ENCODE data around the gene IPO5. TPM values are rescaled to one million over a fixed set of nuclear protein-coding genes. Genes with fewer than 3 reads are reported as not detected.
A peak's percentile ranks its signal among the peaks of the same experiment; 100 is the strongest.

Gene IPO5
- total RNA-seq, 1 donor from 2014 or later: 83.6 TPM

GRCh38 chr13:97976610-97977521 is 23.4 kb downstream of the IPO5 start:
- no peak for TF ChIP-seq CTCF (IDR thresholded peaks at IDR 0.05)
- Histone ChIP-seq H3K36me3 (no peaks in the 10 kb centered on the region), H3K27me3 (ENCODE audit: low read depth) (no peaks in the 10 kb centered on the region), H3K4me3 (peak overlapping the region; percentile 82), H3K27ac (peak overlapping the region; percentile 94), H3K9me3 (no peaks in the 10 kb centered on the region), H3K4me1 (peaks cover 27% of the 10 kb centered on the region)
- ATAC-seq (peak; percentile 49 to 54), DNase-seq (no peak)
- intact Hi-C loops (cut with DNase I): no loop called here

GRCh38 chr13:97977982-97978381 is 24.5 kb downstream of the IPO5 start:
- intact Hi-C loops (cut with DNase I): no loop called here
- DNase-seq: no peak
- H3K27ac ChIP-seq: no peak overlapping the region
- H3K4me1 ChIP-seq: peaks cover 27% of the 10 kb centered on the region
- H3K9me3 ChIP-seq: no peaks in the 10 kb centered on the region
- TF ChIP-seq CTCF (IDR thresholded peaks at IDR 0.05): no peak
- H3K36me3 ChIP-seq: peaks cover 8% of the 10 kb centered on the region
- peak overlapping the region; percentile 82 for H3K4me3 ChIP-seq
- H3K27me3 ChIP-seq (ENCODE audit: low read depth): no peaks in the 10 kb centered on the region
- no peak for ATAC-seq

GRCh38 chr13:97978651-97979050 is 25.2 kb downstream of the IPO5 start:
- ATAC-seq (no peak), DNase-seq (no peak)
- Histone ChIP-seq H3K27ac (no peak overlapping the region), H3K9me3 (no peaks in the 10 kb centered on the region), H3K27me3 (ENCODE audit: low read depth) (no peaks in the 10 kb centered on the region), H3K4me3 (no peak overlapping the region), H3K4me1 (peaks cover 27% of the 10 kb centered on the region), H3K36me3 (peaks cover 8% of the 10 kb centered on the region)
- intact Hi-C loops (cut with DNase I): no loop called here
- no peak for TF ChIP-seq CTCF (IDR thresholded peaks at IDR 0.05)

- no peak for ATAC-seq
- Histone ChIP-seq H3K36me3 (peaks cover 8% of the 10 kb centered on the region), H3K9me3 (no peaks in the 10 kb centered on the region), H3K27me3 (ENCODE audit: low read depth) (no peaks in the 10 kb centered on the region), H3K4me1 (peaks cover 27% of the 10 kb centered on the region), H3K4me3 (no peak overlapping the region), H3K27ac (no peak overlapping the region)
- no peak for TF ChIP-seq CTCF (IDR thresholded peaks at IDR 0.05)
- intact Hi-C loops (cut with DNase I): no loop called here
- DNase-seq: no peak
Observed at GRCh38 chr13:97979051-97979450, 25.6 kb downstream of the IPO5 start.

GRCh38 chr13:97979556-97979955 is 26.1 kb downstream of the IPO5 start:
- DNase-seq: no peak
- Histone ChIP-seq H3K4me3 (no peak overlapping the region), H3K36me3 (peaks cover 13% of the 10 kb centered on the region), H3K4me1 (peaks cover 27% of the 10 kb centered on the region), H3K27ac (no peak overlapping the region), H3K27me3 (ENCODE audit: low read depth) (no peaks in the 10 kb centered on the region), H3K9me3 (no peaks in the 10 kb centered on the region)
- TF ChIP-seq CTCF (IDR thresholded peaks at IDR 0.05): no peak
- no peak for ATAC-seq
- intact Hi-C loops (cut with DNase I): no loop called here
